GM23338 (cell line): Measurements from ENCODE around the gene MOSPD2. TPM values are rescaled to one million over a fixed set of nuclear protein-coding genes. Genes with fewer than 3 reads are reported as not detected.

Source experiments
- ATAC-seq: fragments of 200-7000 bp; cut with Tn5 transposase; 3 replicates; pipeline ENCODE4 v1.9.1; 2020
- DNase-seq: peaks from one replicate; pipeline ENCODE4 v3.0.0-alpha.2; 2015; ENCODE audit warnings: low spot score
- H2AFZ ChIP-seq: fragments of 200-600 bp; sonication (generic); 2 replicates; pipeline ENCODE4 v1.8.0; 2016; ENCODE audit warnings: antibody characterized with exemption, mild to moderate bottlenecking, moderate library complexity
- H3F3A ChIP-seq: fragments of 200-600 bp; sonication (generic); replicated peaks from 2 replicates; pipeline ENCODE4 v1.8.0; 2017; ENCODE audit warnings: antibody characterized with exemption, mixed run types, low read depth
- H3K27ac ChIP-seq: fragments of 200-600 bp; sonication (generic); 2 replicates; pipeline ENCODE4 v1.6.1; 2016; ENCODE audit warnings: low read depth
- H3K27me3 ChIP-seq: fragments of 200-600 bp; sonication (generic); 2 replicates; pipeline ENCODE4 v1.8.0; 2016; ENCODE audit warnings: mild to moderate bottlenecking, mixed run types, moderate library complexity; ENCODE audit not compliant: insufficient read depth
- H3K36me3 ChIP-seq: fragments of 200-600 bp; sonication (generic); 2 replicates; pipeline ENCODE4 v1.8.0; 2016; ENCODE audit warnings: mild to moderate bottlenecking; ENCODE audit not compliant: insufficient read depth
- H3K4me1 ChIP-seq: fragments of 200-600 bp; sonication (generic); 2 replicates; pipeline ENCODE4 v1.8.0; 2016; ENCODE audit warnings: mild to moderate bottlenecking, moderate library complexity; ENCODE audit not compliant: insufficient read depth
- H3K4me2 ChIP-seq: fragments of 200-600 bp; sonication (generic); 2 replicates; pipeline ENCODE4 v1.7.1; 2017; ENCODE audit warnings: mixed run types
- H3K4me3 ChIP-seq: fragments of 200-600 bp; sonication (generic); 2 replicates; pipeline ENCODE4 v1.6.1; 2016; ENCODE audit warnings: mixed run types
- H3K79me2 ChIP-seq: fragments of 200-600 bp; sonication (generic); replicated peaks from 2 replicates; pipeline ENCODE4 v1.8.0; 2017; ENCODE audit warnings: mild to moderate bottlenecking; ENCODE audit not compliant: insufficient read depth
- H3K9me2 ChIP-seq: fragments of 200-600 bp; sonication (generic); 2 replicates; pipeline ENCODE4 v1.8.0; 2017; ENCODE audit not compliant: insufficient read depth
- H4K20me1 ChIP-seq: fragments of 200-600 bp; sonication (generic); replicated peaks from 2 replicates; pipeline ENCODE4 v1.8.0; 2017; ENCODE audit warnings: mild to moderate bottlenecking; ENCODE audit not compliant: insufficient read depth
- H3K27ac Mint-ChIP-seq: 2 replicates; pipeline ENCODE4 v1.8.0; 2020; ENCODE audit warnings: inconsistent platforms, mild to moderate bottlenecking, moderate library complexity, mixed read lengths
- H3K27me3 Mint-ChIP-seq: 3 replicates; pipeline ENCODE4 v1.8.0; 2022; ENCODE audit warnings: low read depth, mild to moderate bottlenecking, moderate library complexity, mixed read lengths, inconsistent platforms; ENCODE audit not compliant: insufficient read depth, poor library complexity
- H3K36me3 Mint-ChIP-seq: 3 replicates; pipeline ENCODE4 v1.8.0; 2021; ENCODE audit warnings: low read depth, mild to moderate bottlenecking, inconsistent platforms, moderate library complexity, mixed read lengths
- H3K4me1 Mint-ChIP-seq: 3 replicates; pipeline ENCODE4 v1.8.0; 2020; ENCODE audit warnings: mild to moderate bottlenecking, inconsistent platforms, mixed read lengths
- H3K4me3 Mint-ChIP-seq: 3 replicates; pipeline ENCODE4 v1.8.0; 2021; ENCODE audit warnings: moderate library complexity, mild to moderate bottlenecking, inconsistent platforms, mixed read lengths
- H3K9me3 Mint-ChIP-seq: 3 replicates; pipeline ENCODE4 v1.8.0; 2020; ENCODE audit warnings: moderate library complexity, mild to moderate bottlenecking, inconsistent platforms, mixed read lengths
- CREB1 ChIP-seq: fragments of 250-450 bp; sonication (Bioruptor Pico); IDR thresholded peaks from 2 replicates; pipeline ENCODE4 v1.5.0; 2020; ENCODE audit warnings: low read depth, mild to moderate bottlenecking, moderate library complexity
- CTCF ChIP-seq, 2 experiments: fragments of 200-600 bp in 1 of 2; sonication (generic) in 1 of 2; conservative IDR thresholded peaks; 2 replicates each; pipeline versions ENCODE4 v1.5.1 to v1.6.1; 2016 to 2017; ENCODE audit warnings: antibody characterized with exemption in 2 of 2, low read depth in 2 of 2, mild to moderate bottlenecking in 2 of 2, moderate library complexity in 1 of 2
- ETS1 ChIP-seq: IDR thresholded peaks from 2 replicates; pipeline ENCODE4 v1.6.1; 2016; ENCODE audit warnings: antibody characterized with exemption
- EZH2 ChIP-seq: fragments of 200-600 bp; sonication (generic); IDR thresholded peaks from one replicate; pipeline ENCODE4 v1.8.0; 2017; ENCODE audit warnings: antibody characterized with exemption, mild to moderate bottlenecking, low read depth; ENCODE audit not compliant: unreplicated experiment
- EZH2phosphoT487 ChIP-seq: fragments of 200-600 bp; sonication (generic); IDR thresholded peaks from one replicate; pipeline ENCODE4 v1.8.1; 2018; ENCODE audit warnings: antibody characterized with exemption; ENCODE audit not compliant: unreplicated experiment
- JUNB ChIP-seq: IDR thresholded peaks from one replicate; pipeline ENCODE4 v1.6.1; 2016; ENCODE audit warnings: antibody characterized with exemption; ENCODE audit not compliant: unreplicated experiment
- NANOG ChIP-seq: IDR thresholded peaks from 2 replicates; pipeline ENCODE4 v1.6.1; 2016; ENCODE audit warnings: antibody characterized with exemption, borderline replicate concordance
- POLR2AphosphoS5 ChIP-seq: IDR thresholded peaks from 2 replicates; pipeline ENCODE4 v1.6.1; 2016; ENCODE audit warnings: antibody characterized with exemption, low read depth
- STAT1 ChIP-seq: IDR thresholded peaks from one replicate; pipeline ENCODE4 v1.6.1; 2016; ENCODE audit warnings: antibody characterized with exemption; ENCODE audit not compliant: unreplicated experiment
- ZNF114 ChIP-seq: fragments of 250-450 bp; sonication (Bioruptor Pico); IDR thresholded peaks from 2 replicates; pipeline ENCODE4 v1.5.0; 2020; ENCODE audit warnings: mild to moderate bottlenecking, moderate library complexity
- ZNF331 ChIP-seq: fragments of 250-450 bp; sonication (Bioruptor Pico); IDR thresholded peaks from 2 replicates; pipeline ENCODE4 v1.5.0; 2020; ENCODE audit warnings: low read depth, mild to moderate bottlenecking, moderate library complexity
- polyA plus RNA-seq: library from polyadenylated mRNA; unstranded; fragments of >200 nt; fragmentation: Nextera tagmentation; extraction: Ambion mirVana; gene quantifications from 2 replicates; pipeline ENCODE4 v1.2.1, GENCODE V29; 2016
- total RNA-seq: library from RNA; depleted of rRNA; stranded (reverse); fragments of >200 nt; shearing (Covaris generic); gene quantifications from 2 replicates; pipeline ENCODE4 v1.2.3, GENCODE V29; 2014
- TF ChIP-seq, protein P1 (sequence below): IDR thresholded peaks from one replicate; pipeline ENCODE4 v1.6.1; 2018; ENCODE audit warnings: antibody characterized with exemption; ENCODE audit not compliant: unreplicated experiment
- TF ChIP-seq, protein P2 (sequence below): fragments of 250-450 bp; sonication (Bioruptor Pico); IDR thresholded peaks from 2 replicates; pipeline ENCODE4 v1.5.0; 2020; ENCODE audit warnings: mild to moderate bottlenecking, moderate library complexity

The MOSPD2 gene
- total and polyA plus RNA-seq, 2 experiments from 2014 or later: 8.5 to 13.9 TPM

- Mint-ChIP-seq H3K9me3 (no peaks in the 10 kb centered on the region), H3K4me1 (no peaks in the 10 kb centered on the region), H3K27ac (no peak overlapping the region), H3K36me3 (no peaks in the 10 kb centered on the region), H3K27me3 (peaks cover 1% of the 10 kb centered on the region), H3K4me3 (no peak overlapping the region)
- H4K20me1 ChIP-seq: no peaks in the 10 kb centered on the region
- no peak overlapping the region for H3K4me2 ChIP-seq
- H3K27ac ChIP-seq: no peak overlapping the region
- no peak overlapping the region for H2AFZ ChIP-seq
- H3K79me2 ChIP-seq: peaks cover 6% of the 10 kb centered on the region
- DNase-seq (no peak), ATAC-seq (no peak)
- no peak overlapping the region for H3K4me3 ChIP-seq
- no peaks in the 10 kb centered on the region for H3K27me3 ChIP-seq
- no peaks in the 10 kb centered on the region for H3F3A ChIP-seq
- H3K4me1 ChIP-seq: no peaks in the 10 kb centered on the region
- TF ChIP-seq EZH2phosphoT487 (no peak), POLR2AphosphoS5 (no peak), JUNB (no peak), ZNF114 (CRISPR knock-in tag) (no peak), EZH2 (no peak), STAT1 (no peak), ETS1 (no peak), CREB1 (no peak), ZNF331 (CRISPR knock-in tag) (no peak), NANOG (no peak), CTCF (conservative IDR thresholded peaks at IDR 0.05; ENCODE audit: low read depth in 2 of 2) (no peak)
- TF ChIP-seq, protein P1, sequence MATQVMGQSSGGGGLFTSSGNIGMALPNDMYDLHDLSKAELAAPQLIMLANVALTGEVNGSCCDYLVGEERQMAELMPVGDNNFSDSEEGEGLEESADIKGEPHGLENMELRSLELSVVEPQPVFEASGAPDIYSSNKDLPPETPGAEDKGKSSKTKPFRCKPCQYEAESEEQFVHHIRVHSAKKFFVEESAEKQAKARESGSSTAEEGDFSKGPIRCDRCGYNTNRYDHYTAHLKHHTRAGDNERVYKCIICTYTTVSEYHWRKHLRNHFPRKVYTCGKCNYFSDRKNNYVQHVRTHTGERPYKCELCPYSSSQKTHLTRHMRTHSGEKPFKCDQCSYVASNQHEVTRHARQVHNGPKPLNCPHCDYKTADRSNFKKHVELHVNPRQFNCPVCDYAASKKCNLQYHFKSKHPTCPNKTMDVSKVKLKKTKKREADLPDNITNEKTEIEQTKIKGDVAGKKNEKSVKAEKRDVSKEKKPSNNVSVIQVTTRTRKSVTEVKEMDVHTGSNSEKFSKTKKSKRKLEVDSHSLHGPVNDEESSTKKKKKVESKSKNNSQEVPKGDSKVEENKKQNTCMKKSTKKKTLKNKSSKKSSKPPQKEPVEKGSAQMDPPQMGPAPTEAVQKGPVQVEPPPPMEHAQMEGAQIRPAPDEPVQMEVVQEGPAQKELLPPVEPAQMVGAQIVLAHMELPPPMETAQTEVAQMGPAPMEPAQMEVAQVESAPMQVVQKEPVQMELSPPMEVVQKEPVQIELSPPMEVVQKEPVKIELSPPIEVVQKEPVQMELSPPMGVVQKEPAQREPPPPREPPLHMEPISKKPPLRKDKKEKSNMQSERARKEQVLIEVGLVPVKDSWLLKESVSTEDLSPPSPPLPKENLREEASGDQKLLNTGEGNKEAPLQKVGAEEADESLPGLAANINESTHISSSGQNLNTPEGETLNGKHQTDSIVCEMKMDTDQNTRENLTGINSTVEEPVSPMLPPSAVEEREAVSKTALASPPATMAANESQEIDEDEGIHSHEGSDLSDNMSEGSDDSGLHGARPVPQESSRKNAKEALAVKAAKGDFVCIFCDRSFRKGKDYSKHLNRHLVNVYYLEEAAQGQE: no peak
- TF ChIP-seq, protein P2, sequence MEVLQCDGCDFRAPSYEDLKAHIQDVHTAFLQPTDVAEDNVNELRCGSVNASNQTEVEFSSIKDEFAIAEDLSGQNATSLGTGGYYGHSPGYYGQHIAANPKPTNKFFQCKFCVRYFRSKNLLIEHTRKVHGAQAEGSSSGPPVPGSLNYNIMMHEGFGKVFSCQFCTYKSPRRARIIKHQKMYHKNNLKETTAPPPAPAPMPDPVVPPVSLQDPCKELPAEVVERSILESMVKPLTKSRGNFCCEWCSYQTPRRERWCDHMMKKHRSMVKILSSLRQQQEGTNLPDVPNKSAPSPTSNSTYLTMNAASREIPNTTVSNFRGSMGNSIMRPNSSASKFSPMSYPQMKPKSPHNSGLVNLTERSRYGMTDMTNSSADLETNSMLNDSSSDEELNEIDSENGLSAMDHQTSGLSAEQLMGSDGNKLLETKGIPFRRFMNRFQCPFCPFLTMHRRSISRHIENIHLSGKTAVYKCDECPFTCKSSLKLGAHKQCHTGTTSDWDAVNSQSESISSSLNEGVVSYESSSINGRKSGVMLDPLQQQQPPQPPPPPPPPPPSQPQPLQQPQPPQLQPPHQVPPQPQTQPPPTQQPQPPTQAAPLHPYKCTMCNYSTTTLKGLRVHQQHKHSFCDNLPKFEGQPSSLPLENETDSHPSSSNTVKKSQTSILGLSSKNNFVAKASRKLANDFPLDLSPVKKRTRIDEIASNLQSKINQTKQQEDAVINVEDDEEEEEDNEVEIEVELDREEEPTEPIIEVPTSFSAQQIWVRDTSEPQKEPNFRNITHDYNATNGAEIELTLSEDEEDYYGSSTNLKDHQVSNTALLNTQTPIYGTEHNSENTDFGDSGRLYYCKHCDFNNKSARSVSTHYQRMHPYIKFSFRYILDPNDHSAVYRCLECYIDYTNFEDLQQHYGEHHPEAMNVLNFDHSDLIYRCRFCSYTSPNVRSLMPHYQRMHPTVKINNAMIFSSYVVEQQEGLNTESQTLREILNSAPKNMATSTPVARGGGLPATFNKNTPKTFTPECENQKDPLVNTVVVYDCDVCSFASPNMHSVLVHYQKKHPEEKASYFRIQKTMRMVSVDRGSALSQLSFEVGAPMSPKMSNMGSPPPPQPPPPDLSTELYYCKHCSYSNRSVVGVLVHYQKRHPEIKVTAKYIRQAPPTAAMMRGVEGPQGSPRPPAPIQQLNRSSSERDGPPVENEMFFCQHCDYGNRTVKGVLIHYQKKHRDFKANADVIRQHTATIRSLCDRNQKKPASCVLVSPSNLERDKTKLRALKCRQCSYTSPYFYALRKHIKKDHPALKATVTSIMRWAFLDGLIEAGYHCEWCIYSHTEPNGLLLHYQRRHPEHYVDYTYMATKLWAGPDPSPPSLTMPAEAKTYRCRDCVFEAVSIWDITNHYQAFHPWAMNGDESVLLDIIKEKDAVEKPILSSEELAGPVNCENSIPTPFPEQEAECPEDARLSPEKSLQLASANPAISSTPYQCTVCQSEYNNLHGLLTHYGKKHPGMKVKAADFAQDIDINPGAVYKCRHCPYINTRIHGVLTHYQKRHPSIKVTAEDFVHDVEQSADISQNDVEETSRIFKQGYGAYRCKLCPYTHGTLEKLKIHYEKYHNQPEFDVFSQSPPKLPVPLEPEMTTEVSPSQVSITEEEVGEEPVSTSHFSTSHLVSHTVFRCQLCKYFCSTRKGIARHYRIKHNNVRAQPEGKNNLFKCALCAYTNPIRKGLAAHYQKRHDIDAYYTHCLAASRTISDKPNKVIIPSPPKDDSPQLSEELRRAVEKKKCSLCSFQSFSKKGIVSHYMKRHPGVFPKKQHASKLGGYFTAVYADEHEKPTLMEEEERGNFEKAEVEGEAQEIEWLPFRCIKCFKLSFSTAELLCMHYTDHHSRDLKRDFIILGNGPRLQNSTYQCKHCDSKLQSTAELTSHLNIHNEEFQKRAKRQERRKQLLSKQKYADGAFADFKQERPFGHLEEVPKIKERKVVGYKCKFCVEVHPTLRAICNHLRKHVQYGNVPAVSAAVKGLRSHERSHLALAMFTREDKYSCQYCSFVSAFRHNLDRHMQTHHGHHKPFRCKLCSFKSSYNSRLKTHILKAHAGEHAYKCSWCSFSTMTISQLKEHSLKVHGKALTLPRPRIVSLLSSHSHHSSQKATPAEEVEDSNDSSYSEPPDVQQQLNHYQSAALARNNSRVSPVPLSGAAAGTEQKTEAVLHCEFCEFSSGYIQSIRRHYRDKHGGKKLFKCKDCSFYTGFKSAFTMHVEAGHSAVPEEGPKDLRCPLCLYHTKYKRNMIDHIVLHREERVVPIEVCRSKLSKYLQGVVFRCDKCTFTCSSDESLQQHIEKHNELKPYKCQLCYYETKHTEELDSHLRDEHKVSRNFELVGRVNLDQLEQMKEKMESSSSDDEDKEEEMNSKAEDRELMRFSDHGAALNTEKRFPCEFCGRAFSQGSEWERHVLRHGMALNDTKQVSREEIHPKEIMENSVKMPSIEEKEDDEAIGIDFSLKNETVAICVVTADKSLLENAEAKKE (CRISPR knock-in tag): no peak
- no peaks in the 10 kb centered on the region for H3K36me3 ChIP-seq
- H3K9me2 ChIP-seq: no peaks in the 10 kb centered on the region
These were observed 10.6 kb downstream of the MOSPD2 start for GRCh38 chrX:14883826-14884225.
